DND-41 (cell line): ENCODE results near the gene SCAF1.

Experiments
- ATAC-seq: fragments of 200-7000 bp; cut with Tn5 transposase; 3 replicates; pipeline ENCODE4 v1.9.1; 2021; ENCODE audit warnings: low read depth; ENCODE audit not compliant: insufficient read depth
- DNase-seq: peaks from one replicate; pipeline ENCODE4 v3.0.0-alpha.2; 2020
- H2AFZ ChIP-seq: 2 replicates; pipeline ENCODE4 v1.6.0; 2012; ENCODE audit warnings: low read depth, low read length
- H3K27ac ChIP-seq: 2 replicates; pipeline ENCODE4 v1.5.1; 2012; ENCODE audit warnings: low read length, inconsistent platforms
- H3K27me3 ChIP-seq: fragments of 200-600 bp; sonication (generic); 2 replicates; pipeline ENCODE4 v1.6.0; 2012; ENCODE audit warnings: low read length, mild to moderate bottlenecking, inconsistent platforms; ENCODE audit not compliant: insufficient read depth, poor library complexity
- H3K36me3 ChIP-seq: 2 replicates; pipeline ENCODE4 v1.5.1; 2012; ENCODE audit warnings: low read length, inconsistent platforms; ENCODE audit not compliant: insufficient read depth
- H3K4me1 ChIP-seq: 2 replicates; pipeline ENCODE4 v1.5.1; 2012; ENCODE audit warnings: mild to moderate bottlenecking, low read length; ENCODE audit not compliant: insufficient read depth
- H3K4me2 ChIP-seq: 2 replicates; pipeline ENCODE4 v1.6.0; 2012; ENCODE audit warnings: mild to moderate bottlenecking, moderate library complexity, low read length, inconsistent platforms; ENCODE audit not compliant: insufficient read depth
- H3K4me3 ChIP-seq, 2 experiments: fragments of 200-600 bp in 1 of 2; shearing (Covaris generic) in 1 of 2; 2 replicates each; pipeline ENCODE4 v1.5.1; 2012 to 2016; ENCODE audit warnings: inconsistent platforms in 2 of 2, low read length in 2 of 2, mild to moderate bottlenecking in 2 of 2, low read depth in 1 of 2, moderate library complexity in 1 of 2
- H3K79me2 ChIP-seq: 2 replicates; pipeline ENCODE4 v1.6.0; 2012; ENCODE audit warnings: low read length, inconsistent platforms; ENCODE audit not compliant: insufficient read depth
- H3K9ac ChIP-seq: 2 replicates; pipeline ENCODE4 v1.6.0; 2012; ENCODE audit warnings: low read depth, mild to moderate bottlenecking, inconsistent platforms, low read length, moderate library complexity
- H3K9me3 ChIP-seq: 2 replicates; pipeline ENCODE4 v1.5.1; 2012; ENCODE audit warnings: low read length, moderate library complexity, mild to moderate bottlenecking, inconsistent platforms; ENCODE audit not compliant: insufficient read depth, severe bottlenecking
- H4K20me1 ChIP-seq: 2 replicates; pipeline ENCODE4 v1.6.0; 2012; ENCODE audit warnings: low read length; ENCODE audit not compliant: insufficient read depth
- CTCF ChIP-seq: IDR thresholded peaks from 2 replicates; pipeline ENCODE4 v1.5.1; 2012; ENCODE audit warnings: borderline replicate concordance, low read length, moderate library complexity, mild to moderate bottlenecking; ENCODE audit not compliant: poor library complexity, severe bottlenecking; ENCODE audit errors: extremely low read depth
- EZH2 ChIP-seq: IDR thresholded peaks from 3 replicates; pipeline ENCODE4 v1.6.1; 2012; ENCODE audit warnings: borderline replicate concordance, low read depth, mild to moderate bottlenecking, moderate library complexity, low read length, inconsistent platforms; ENCODE audit not compliant: severe bottlenecking

Gene SCAF1

GRCh38 chr19:49677231-49677900, 35.4 kb downstream of the SCAF1 start, which contains the start of gene PRMT1:
Gene PRMT1, plus strand, starts transcription at chr19:49677271. Its CDS starts 10 bp downstream, at chr19:49677281.
- Histone ChIP-seq H3K9me3 (no peaks in the 10 kb centered on the region), H4K20me1 (peaks cover 43% of the 10 kb centered on the region), H3K27me3 (no peaks in the 10 kb centered on the region), H3K79me2 (peaks cover 50% of the 10 kb centered on the region), H3K4me3 (peak within 1 kb of the TSS; percentile 83 to 91), H3K9ac (peak within 1 kb of the TSS; percentile 99), H3K27ac (peak within 1 kb of the TSS; percentile 96), H3K4me2 (peak within 1 kb of the TSS; percentile 79), H3K4me1 (peaks cover 38% of the 10 kb centered on the region), H2AFZ (peak within 1 kb of the TSS; percentile 86), H3K36me3 (peaks cover 33% of the 10 kb centered on the region)
- DNase-seq = no peak
- ATAC-seq = peak; percentile 1; the same call in 1 of the 3 replicates
- TF ChIP-seq EZH2 = no peak
- TF ChIP-seq CTCF = peak; percentile 28

- ATAC-seq (no peak), DNase-seq (peak; percentile 87)
- H4K20me1 ChIP-seq = peaks cover 45% of the 10 kb centered on the region
- peak overlapping the region; percentile 96 for H3K27ac ChIP-seq
- H3K27me3 ChIP-seq = no peaks in the 10 kb centered on the region
- TF ChIP-seq EZH2 (no peak), CTCF (peak; percentile 87)
- H3K4me2 ChIP-seq = peak overlapping the region; percentile 79
- H3K4me1 ChIP-seq = peaks cover 38% of the 10 kb centered on the region
- no peak overlapping the region for H2AFZ ChIP-seq
- no peaks in the 10 kb centered on the region for H3K9me3 ChIP-seq
- peak overlapping the region; percentile 99 for H3K9ac ChIP-seq
- H3K79me2 ChIP-seq = peaks cover 53% of the 10 kb centered on the region
- H3K36me3 ChIP-seq = peaks cover 40% of the 10 kb centered on the region
- H3K4me3 ChIP-seq = peak overlapping the region; percentile 83 to 91
Observed at GRCh38 chr19:49677901-49678674, 36.1 kb downstream of the SCAF1 start.

- H3K27me3 ChIP-seq = no peaks in the 10 kb centered on the region
- H2AFZ ChIP-seq = no peak overlapping the region
- ATAC-seq (no peak), DNase-seq (no peak)
- peaks cover 61% of the 10 kb centered on the region for H3K79me2 ChIP-seq
- H3K36me3 ChIP-seq = peaks cover 50% of the 10 kb centered on the region
- peak overlapping the region; percentile 58 for H3K4me2 ChIP-seq
- H3K27ac ChIP-seq = no peak overlapping the region
- peak overlapping the region; percentile 7; the same call in 1 of the 2 replicates for H3K9ac ChIP-seq
- H4K20me1 ChIP-seq = peaks cover 49% of the 10 kb centered on the region
- H3K4me1 ChIP-seq = peaks cover 38% of the 10 kb centered on the region
- H3K4me3 ChIP-seq = peak overlapping the region in 1 of 2 experiments; percentile 41; a peak in 2 of 4 replicates
- H3K9me3 ChIP-seq = no peaks in the 10 kb centered on the region
- TF ChIP-seq EZH2 (no peak), CTCF (no peak)
Observed at GRCh38 chr19:49678985-49679770, 37.2 kb downstream of the SCAF1 start.
